B cell (primary cell): Measurements from ENCODE around the gene TMEM150C. TPM values are rescaled to one million over a fixed set of nuclear protein-coding genes. Genes with fewer than 3 reads are reported as not detected.

Source experiments
- ATAC-seq: fragments of 200-7000 bp; cut with Tn5 transposase; one replicate; pipeline ENCODE4 v1.10.0; 2021; ENCODE audit warnings: low read depth, mild to moderate bottlenecking, moderate number of reproducible peaks, moderate library complexity
- CTCF ChIA-PET: fragments of 350-600 bp; sonication (Branson Sonifier 250); formaldehyde crosslinking; loops from one replicate; lab custom pipeline; 2021; ENCODE audit warnings: antibody characterized with exemption, inconsistent platforms; lab: Charles Lee
- POLR2A ChIA-PET: fragments of 350-600 bp; sonication (Branson Sonifier 250); formaldehyde crosslinking; loops from one replicate; lab custom pipeline; 2021; ENCODE audit warnings: antibody characterized with exemption; lab: Charles Lee
- DNase-seq: peaks from one replicate; pipeline ENCODE4 v3.0.0; 2013
- H2AFZ ChIP-seq: 2 replicates; pipeline ENCODE4 v1.6.1; 2012; ENCODE audit warnings: mild to moderate bottlenecking, low read depth, low read length; ENCODE audit not compliant: insufficient read depth, poor library complexity, severe bottlenecking
- H3K27ac ChIP-seq, 2 donors: 1 replicate in 1 of 2; 2 replicates in 1 of 2; pipeline ENCODE4 v1.5.1; 2012 to 2013; ENCODE audit warnings: low read length in 2 of 2, mild to moderate bottlenecking in 2 of 2, moderate library complexity in 1 of 2
- H3K27me3 ChIP-seq, 4 experiments: fragments of 200-600 bp in 1 of 4; sonication (generic) in 1 of 4; replicated peaks in 1 of 4; 1 replicate in 2 of 4; 2 replicates in 2 of 4; pipeline versions ENCODE4 v1.6.1 to v1.7.0; 2013 to 2016; ENCODE audit warnings: low read length in 3 of 4, mild to moderate bottlenecking in 2 of 4, mixed read lengths in 1 of 4, moderate library complexity in 1 of 4; ENCODE audit not compliant: insufficient read depth in 4 of 4, control insufficient read depth in 3 of 4; ENCODE audit errors: control extremely low read depth in 1 of 4
- H3K36me3 ChIP-seq, 2 experiments: replicated peaks in 1 of 2; 1 replicate in 1 of 2; 2 replicates in 1 of 2; pipeline versions ENCODE4 v1.6.1 to v1.7.1; 2013; ENCODE audit warnings: low read length in 1 of 2; ENCODE audit not compliant: insufficient read depth in 2 of 2, control insufficient read depth in 1 of 2; ENCODE audit errors: control extremely low read depth in 1 of 2, extremely low read depth in 1 of 2
- H3K4me1 ChIP-seq, 2 donors: fragments of 200-600 bp in 1 of 2; sonication (generic) in 1 of 2; 1 replicate in 1 of 2; 2 replicates in 1 of 2; pipeline versions ENCODE4 v1.5.1 to v1.6.1; 2013 to 2017; ENCODE audit warnings: low read length in 2 of 2; ENCODE audit not compliant: control insufficient read depth in 2 of 2, insufficient read depth in 2 of 2
- H3K4me2 ChIP-seq: replicated peaks from 2 replicates; pipeline ENCODE3; 2012; ENCODE audit warnings: mild to moderate bottlenecking, low read depth, low read length; ENCODE audit not compliant: poor library complexity, severe bottlenecking
- H3K4me3 ChIP-seq, 5 experiments: fragments of 200-600 bp in 1 of 5; sonication (generic) in 1 of 5; 1 replicate in 3 of 5; 2 replicates in 2 of 5; pipeline versions ENCODE4 v1.5.1 to v1.7.0; 2011 to 2016; ENCODE audit warnings: low read length in 4 of 5, mild to moderate bottlenecking in 4 of 5, low read depth in 2 of 5, control low read depth in 1 of 5, moderate library complexity in 1 of 5; ENCODE audit not compliant: insufficient read depth in 1 of 5; ENCODE audit errors: control extremely low read depth in 1 of 5, extremely low read depth in 1 of 5
- H3K79me2 ChIP-seq: fragments of 200-600 bp; sonication (generic); one replicate; pipeline ENCODE4 v1.6.0; 2016; ENCODE audit warnings: low read length; ENCODE audit not compliant: control insufficient read depth, insufficient read depth
- H3K9ac ChIP-seq: fragments of 200-600 bp; sonication (generic); 2 replicates; pipeline ENCODE4 v1.6.1; 2017; ENCODE audit warnings: mild to moderate bottlenecking, low read length, moderate library complexity
- H3K9me3 ChIP-seq, 3 donors: one replicate each; pipeline versions ENCODE4 v1.6.1 to v1.7.1; 2013; ENCODE audit warnings: low read length in 2 of 3; ENCODE audit not compliant: control insufficient read depth in 2 of 3, insufficient read depth in 1 of 3; ENCODE audit errors: control extremely low read depth in 1 of 3
- H4K20me1 ChIP-seq: 2 replicates; pipeline ENCODE4 v1.6.0; 2012; ENCODE audit warnings: mild to moderate bottlenecking, low read length; ENCODE audit not compliant: insufficient read depth, control insufficient read depth, poor library complexity, severe bottlenecking
- H3K27ac Mint-ChIP-seq: one replicate; pipeline ENCODE4 v1.8.0; 2021; ENCODE audit warnings: mixed read lengths
- H3K27me3 Mint-ChIP-seq: one replicate; pipeline ENCODE4 v1.8.0; 2021; ENCODE audit warnings: mixed read lengths
- H3K4me1 Mint-ChIP-seq: one replicate; pipeline ENCODE4 v1.8.0; 2021; ENCODE audit warnings: mixed read lengths
- H3K4me3 Mint-ChIP-seq: one replicate; pipeline ENCODE4 v1.8.0; 2021; ENCODE audit warnings: mixed read lengths
- H3K9me3 Mint-ChIP-seq: one replicate; pipeline ENCODE4 v1.8.0; 2022; ENCODE audit warnings: mixed read lengths; ENCODE audit not compliant: insufficient read depth
- CTCF ChIP-seq: fragments of 200-600 bp; IDR thresholded peaks from one replicate; pipeline ENCODE4 v1.8.0; 2022; ENCODE audit warnings: antibody characterized with exemption, mild to moderate bottlenecking
- EZH2 ChIP-seq: IDR thresholded peaks from 2 replicates; pipeline ENCODE4 v1.6.1; 2012; ENCODE audit warnings: borderline replicate concordance, low read depth, mild to moderate bottlenecking, moderate library complexity, low read length; ENCODE audit not compliant: insufficient read depth, poor library complexity, severe bottlenecking
- WGBS: methylation state at CpG from one replicate; pipeline ENCODE4 v1.1.5; 2013; ENCODE audit warnings: missing lambda C conversion rate; ENCODE audit not compliant: insufficient coverage; 5-methylcytosine and 5-hydroxymethylcytosine counted together
- intact Hi-C: fragments of 100-400 bp; cut with micrococcal nuclease; formaldehyde crosslinking; loops from one replicate; pipeline ENCODE4 v1.10.0; 2022
- polyA plus RNA-seq: library from polyadenylated mRNA; depleted of rRNA; stranded (reverse); fragments of >200 nt; gene quantifications from 2 replicates; pipeline ENCODE4 v1.2.3, GENCODE V29; 2012
- total RNA-seq, 2 donors: library from RNA; stranded (reverse); fragments of 120-200 nt in 1 of 2; gene quantifications; 1 replicate in 1 of 2; 2 replicates in 1 of 2; pipeline versions ENCODE4 v1.2.3 to v1.2.4, GENCODE V29; 2013 to 2022

TMEM150C gene
- total and polyA plus RNA-seq, 2 donors (not counting 1 experiment from before 2014, with no cell fraction given): 0.04 TPM; not detected in 1

GRCh38 chr4:82517043-82517442, 44.7 kb downstream of the TMEM150C start:
- DNase-seq (no peak), ATAC-seq (no peak)
- Histone ChIP-seq H3K27me3 (peaks cover 0 to 12% (median 0%) of the 10 kb centered on the region in 4 experiments), H4K20me1 (no peaks in the 10 kb centered on the region), H2AFZ (no peak overlapping the region), H3K27ac (no peak overlapping the region), H3K4me3 (no peak overlapping the region), H3K9ac (no peak overlapping the region), H3K36me3 (no peaks in the 10 kb centered on the region), H3K79me2 (no peaks in the 10 kb centered on the region), H3K4me1 (no peaks in the 10 kb centered on the region), H3K9me3 (no peaks in the 10 kb centered on the region), H3K4me2 (no peak overlapping the region)
- 33% methylated on average over 1 of the region's 2 CpGs for WGBS
- Mint-ChIP-seq H3K4me3 (no peak overlapping the region), H3K27ac (no peak overlapping the region), H3K27me3 (peaks cover 36% of the 10 kb centered on the region), H3K4me1 (no peaks in the 10 kb centered on the region), H3K9me3 (no peaks in the 10 kb centered on the region)
- ChIA-PET POLR2A (no interaction called here), CTCF (no interaction called here)
- TF ChIP-seq EZH2: no peak
- no peak for TF ChIP-seq CTCF
- intact Hi-C loops: no loop called here

DNA sequence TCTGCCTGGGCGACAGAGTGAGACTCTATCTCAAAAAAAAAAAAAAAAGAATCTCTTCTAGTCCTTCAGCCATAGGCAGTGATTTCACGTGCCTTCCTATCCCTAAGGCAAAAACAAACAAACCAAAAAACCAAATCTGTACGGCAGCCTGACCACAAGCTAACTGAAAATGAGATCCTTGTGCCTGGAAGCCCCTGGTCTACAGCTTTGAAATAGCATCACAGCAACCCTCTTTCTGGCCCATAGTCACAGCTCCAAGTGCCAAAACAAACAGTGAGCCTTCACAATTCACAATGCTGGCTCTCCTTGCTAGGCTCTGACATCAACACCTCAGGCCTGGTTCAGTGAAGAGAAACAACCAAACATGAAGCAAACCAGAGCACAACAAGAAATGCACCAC, 46.1 kb downstream of the TMEM150C start:
- no peaks in the 10 kb centered on the region for H3K79me2 ChIP-seq
- no peak overlapping the region for H3K9ac ChIP-seq
- no peaks in the 10 kb centered on the region for H3K9me3 Mint-ChIP-seq
- no peak for DNase-seq
- CTCF ChIA-PET: no interaction called here
- no peak overlapping the region for H3K4me2 ChIP-seq
- H3K36me3 ChIP-seq: no peaks in the 10 kb centered on the region
- H3K27me3 ChIP-seq: peaks cover 0 to 12% (median 0%) of the 10 kb centered on the region in 4 experiments
- TF ChIP-seq CTCF (no peak), EZH2 (no peak)
- no peak overlapping the region for H2AFZ ChIP-seq
- no peaks in the 10 kb centered on the region for H3K4me1 ChIP-seq
- 67% methylated on average over 3 of the region's 3 CpGs for WGBS
- no peak overlapping the region for H3K4me3 Mint-ChIP-seq
- intact Hi-C loops: no loop called here
- H3K27me3 Mint-ChIP-seq: peaks cover 27% of the 10 kb centered on the region
- H3K27ac ChIP-seq: no peak overlapping the region
- ATAC-seq: no peak
- H3K4me1 Mint-ChIP-seq: no peaks in the 10 kb centered on the region
- H4K20me1 ChIP-seq: no peaks in the 10 kb centered on the region
- no peak overlapping the region for H3K4me3 ChIP-seq
- POLR2A ChIA-PET: no interaction called here
- H3K9me3 ChIP-seq: no peaks in the 10 kb centered on the region
- no peak overlapping the region for H3K27ac Mint-ChIP-seq
